HUES64 (cell line): ENCODE measurements around the gene SAP30BP.

ENCODE experiments used
- H3K27ac ChIP-seq: 2 replicates; pipeline ENCODE4 v1.7.0; 2013; ENCODE audit warnings: low read depth, low read length, inconsistent platforms
- H3K27me3 ChIP-seq: 2 replicates; pipeline ENCODE4 v1.6.1; 2013; ENCODE audit warnings: mild to moderate bottlenecking, low read length; ENCODE audit not compliant: insufficient read depth
- H3K36me3 ChIP-seq: 2 replicates; pipeline ENCODE4 v1.6.1; 2013; ENCODE audit warnings: mild to moderate bottlenecking, low read length; ENCODE audit not compliant: insufficient read depth
- H3K4me1 ChIP-seq: 2 replicates; pipeline ENCODE4 v1.6.1; 2013; ENCODE audit warnings: mild to moderate bottlenecking, low read length, moderate library complexity; ENCODE audit not compliant: insufficient read depth
- H3K4me3 ChIP-seq: 2 replicates; pipeline ENCODE4 v1.5.1; 2013; ENCODE audit warnings: mild to moderate bottlenecking, low read length, moderate library complexity
- H3K9ac ChIP-seq: 2 replicates; pipeline ENCODE4 v1.6.1; 2013; ENCODE audit warnings: mild to moderate bottlenecking, low read depth, low read length
- H3K9me3 ChIP-seq: 2 replicates; pipeline ENCODE4 v1.6.1; 2013; ENCODE audit warnings: low read depth, low read length; ENCODE audit not compliant: insufficient read depth
- WGBS: fragments of 150-250, 120-280 bp; methylation state at CpG from one replicate; pipeline ENCODE4 v1.1.7; 2013; ENCODE audit warnings: missing lambda C conversion rate; 5-methylcytosine and 5-hydroxymethylcytosine counted together

Gene SAP30BP

GRCh38 chr17:75701288-75701687 is 34.1 kb downstream of the SAP30BP start:
- Histone ChIP-seq H3K4me1 (no peaks in the 10 kb centered on the region; the same call in 1 of the 2 replicates), H3K9ac (no peak overlapping the region), H3K36me3 (peaks cover 85% of the 10 kb centered on the region), H3K27me3 (no peaks in the 10 kb centered on the region), H3K9me3 (no peaks in the 10 kb centered on the region), H3K27ac (no peak overlapping the region), H3K4me3 (no peak overlapping the region)
- 94% methylated on average over 10 of the region's 10 CpGs for WGBS

GRCh38 chr17:75703191-75703590 is 36.1 kb downstream of the SAP30BP start:
- 96% methylated on average over 12 of the region's 12 CpGs for WGBS
- Histone ChIP-seq H3K4me1 (no peaks in the 10 kb centered on the region; the same call in 1 of the 2 replicates), H3K4me3 (no peak overlapping the region)

GRCh38 chr17:75703591-75703990 is 36.5 kb downstream of the SAP30BP start:
- Histone ChIP-seq H3K9ac (no peak overlapping the region), H3K9me3 (no peaks in the 10 kb centered on the region), H3K4me1 (no peaks in the 10 kb centered on the region; the same call in 1 of the 2 replicates), H3K27ac (no peak overlapping the region), H3K4me3 (no peak overlapping the region), H3K36me3 (peaks cover 93% of the 10 kb centered on the region), H3K27me3 (no peaks in the 10 kb centered on the region)
- WGBS: 94% methylated on average over 9 of the region's 9 CpGs

More at GRCh38 chr17:75703191-75703590, 36.1 kb downstream of the SAP30BP start:
- Histone ChIP-seq H3K27me3 (no peaks in the 10 kb centered on the region), H3K36me3 (peaks cover 95% of the 10 kb centered on the region), H3K9me3 (no peaks in the 10 kb centered on the region), H3K9ac (no peak overlapping the region), H3K27ac (no peak overlapping the region)

- Histone ChIP-seq H3K27me3 (no peaks in the 10 kb centered on the region), H3K9me3 (no peaks in the 10 kb centered on the region), H3K4me3 (no peak overlapping the region), H3K36me3 (peaks cover 78% of the 10 kb centered on the region), H3K9ac (no peak overlapping the region), H3K27ac (no peak overlapping the region), H3K4me1 (no peaks in the 10 kb centered on the region; the same call in 1 of the 2 replicates)
- 94% methylated on average over 27 of the region's 27 CpGs for WGBS
These were observed 38.1 kb downstream of the SAP30BP start for GRCh38 chr17:75704963-75705875.

GRCh38 chr17:75706042-75706728 is 39.0 kb downstream of the SAP30BP start:
- Histone ChIP-seq H3K4me1 (no peaks in the 10 kb centered on the region), H3K27ac (no peak overlapping the region), H3K36me3 (peaks cover 69% of the 10 kb centered on the region)

GRCh38 chr17:75707079-75707571 is 40.0 kb downstream of the SAP30BP start:
- Histone ChIP-seq H3K36me3 (peaks cover 59% of the 10 kb centered on the region), H3K27me3 (no peaks in the 10 kb centered on the region; the same call in 1 of the 2 replicates), H3K9ac (no peak overlapping the region), H3K9me3 (no peaks in the 10 kb centered on the region), H3K4me3 (no peak overlapping the region), H3K4me1 (no peaks in the 10 kb centered on the region), H3K27ac (no peak overlapping the region)
- WGBS: 92% methylated on average over 12 of the region's 12 CpGs

More at GRCh38 chr17:75706042-75706728, 39.0 kb downstream of the SAP30BP start:
- Histone ChIP-seq H3K4me3 (no peak overlapping the region), H3K9ac (no peak overlapping the region), H3K27me3 (no peaks in the 10 kb centered on the region), H3K9me3 (no peaks in the 10 kb centered on the region)
- WGBS: 93% methylated on average over 20 of the region's 20 CpGs

GRCh38 chr17:75712446-75712845 is 45.3 kb downstream of the SAP30BP start:
- H3K27me3 ChIP-seq: no peaks in the 10 kb centered on the region; the same call in 1 of the 2 replicates
- H3K4me1 ChIP-seq: no peaks in the 10 kb centered on the region
- H3K27ac ChIP-seq: no peak overlapping the region
- WGBS: 92% methylated on average over 2 of the region's 2 CpGs
- H3K36me3 ChIP-seq: peaks cover 7% of the 10 kb centered on the region; the same call in 1 of the 2 replicates
- no peak overlapping the region for H3K4me3 ChIP-seq
- H3K9ac ChIP-seq: no peak overlapping the region
- H3K9me3 ChIP-seq: no peaks in the 10 kb centered on the region

GRCh38 chr17:75719732-75720131 is 52.6 kb downstream of the SAP30BP start:
- Histone ChIP-seq H3K9ac (no peak overlapping the region), H3K27me3 (peaks cover 39% of the 10 kb centered on the region), H3K36me3 (no peaks in the 10 kb centered on the region), H3K4me1 (no peaks in the 10 kb centered on the region), H3K27ac (no peak overlapping the region), H3K4me3 (no peak overlapping the region), H3K9me3 (no peaks in the 10 kb centered on the region)
- 84% methylated on average over 2 of the region's 2 CpGs for WGBS

GRCh38 chr17:75720656-75721462 is 53.7 kb downstream of the SAP30BP start, which contains the start of gene ITGB4:
Gene ITGB4, plus strand, starts transcription at chr17:75721459. Its CDS starts 3,245 bp downstream, at chr17:75724704.
- Histone ChIP-seq H3K27ac (no peak within 1 kb of the TSS), H3K27me3 (peaks cover 39% of the 10 kb centered on the region), H3K9ac (peak within 1 kb of the TSS; percentile 56), H3K4me1 (no peaks in the 10 kb centered on the region), H3K9me3 (no peaks in the 10 kb centered on the region), H3K36me3 (no peaks in the 10 kb centered on the region), H3K4me3 (peak within 1 kb of the TSS; percentile 62)
- WGBS: 5% methylated on average over 70 of the region's 70 CpGs

- Histone ChIP-seq H3K27me3 (peaks cover 39% of the 10 kb centered on the region), H3K9ac (peak overlapping the region; percentile 56; the same call in 1 of the 2 replicates), H3K4me1 (no peaks in the 10 kb centered on the region), H3K4me3 (peak overlapping the region; percentile 62), H3K27ac (no peak overlapping the region), H3K36me3 (no peaks in the 10 kb centered on the region), H3K9me3 (no peaks in the 10 kb centered on the region)
- WGBS: 25% methylated on average over 29 of the region's 33 CpGs
These were observed 54.4 kb downstream of the SAP30BP start for GRCh38 chr17:75721463-75722011.
